NCI-H1436 (cell line): ENCODE data around the gene NLGN3.

ENCODE experiments used
- DNase-seq: peaks from one replicate; lab custom pipeline; 2025; lab: John Stamatoyannopoulos, UW

The NLGN3 gene

GRCh38 chrX:71214604-71215337 lies 70.1 kb downstream of the NLGN3 start:
- no peak for DNase-seq

- DNase-seq, result no peak
These were observed 70.8 kb downstream of the NLGN3 start for GRCh38 chrX:71215338-71215912.

GRCh38 chrX:71216485-71216884 lies 71.8 kb downstream of the NLGN3 start:
- DNase-seq, result peak; percentile 79

- DNase-seq, result peak; percentile 6
These were observed 72.7 kb downstream of the NLGN3 start for GRCh38 chrX:71217298-71217697.
